ENCODE data around the gene MYOM1.

MYOM1 gene

DNA sequence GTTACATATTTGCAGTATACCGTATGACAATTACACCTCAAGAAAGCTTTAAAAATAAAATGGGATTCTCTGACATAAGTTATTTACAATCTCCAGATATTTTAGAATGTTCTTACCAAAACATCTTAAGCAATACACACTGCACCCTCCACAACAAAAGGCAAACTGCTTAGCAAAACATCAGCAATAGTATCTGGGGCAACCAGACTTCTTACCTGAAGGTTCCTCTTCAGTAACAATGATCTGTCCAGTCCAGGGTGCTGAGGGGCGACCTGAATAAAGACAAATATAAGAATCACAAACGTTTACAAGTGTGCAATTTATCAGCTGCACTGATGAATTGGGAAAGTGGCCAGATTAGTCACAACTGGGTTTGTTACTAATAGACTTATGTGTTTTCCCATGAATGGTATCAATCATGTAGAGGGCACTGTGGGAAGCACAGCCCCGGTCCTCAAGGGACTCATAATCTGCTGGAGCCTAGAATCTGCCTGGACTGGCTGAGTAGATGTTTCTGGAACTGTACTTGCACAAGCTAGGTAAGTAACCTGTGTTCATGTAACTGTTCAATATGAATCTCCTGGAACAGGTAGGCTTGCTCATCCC lies 70.7 kb downstream of the MYOM1 start:
- DNase-seq = no peak

DNA sequence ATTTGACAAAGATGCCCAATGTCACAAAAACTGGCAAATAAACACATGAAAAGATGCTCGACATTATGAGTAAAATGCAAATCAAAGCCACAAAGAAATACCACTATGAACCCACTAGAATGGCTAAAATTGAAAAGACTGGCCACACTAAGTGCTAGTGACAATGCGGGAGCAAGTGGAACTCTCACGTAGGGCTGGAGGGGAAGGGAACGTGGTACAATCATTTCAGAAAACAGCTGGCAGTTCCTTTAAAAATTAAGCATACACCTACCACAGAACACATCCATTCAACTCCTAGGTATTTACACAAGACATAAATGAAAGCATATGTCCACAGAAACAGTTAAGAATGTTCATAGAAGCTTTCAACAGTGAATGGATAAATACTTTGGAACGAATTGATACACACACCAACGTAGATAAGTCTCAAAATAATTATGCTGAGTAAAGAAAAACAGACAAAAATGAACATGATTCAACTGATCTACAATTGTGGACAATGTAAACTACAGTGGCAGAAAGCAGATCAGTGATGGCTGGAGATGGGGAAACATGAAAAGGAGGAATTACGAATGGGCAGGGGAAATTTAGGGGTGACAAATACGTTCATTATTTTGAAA lies 71.7 kb downstream of the MYOM1 start:
- DNase-seq = no peak

DNA sequence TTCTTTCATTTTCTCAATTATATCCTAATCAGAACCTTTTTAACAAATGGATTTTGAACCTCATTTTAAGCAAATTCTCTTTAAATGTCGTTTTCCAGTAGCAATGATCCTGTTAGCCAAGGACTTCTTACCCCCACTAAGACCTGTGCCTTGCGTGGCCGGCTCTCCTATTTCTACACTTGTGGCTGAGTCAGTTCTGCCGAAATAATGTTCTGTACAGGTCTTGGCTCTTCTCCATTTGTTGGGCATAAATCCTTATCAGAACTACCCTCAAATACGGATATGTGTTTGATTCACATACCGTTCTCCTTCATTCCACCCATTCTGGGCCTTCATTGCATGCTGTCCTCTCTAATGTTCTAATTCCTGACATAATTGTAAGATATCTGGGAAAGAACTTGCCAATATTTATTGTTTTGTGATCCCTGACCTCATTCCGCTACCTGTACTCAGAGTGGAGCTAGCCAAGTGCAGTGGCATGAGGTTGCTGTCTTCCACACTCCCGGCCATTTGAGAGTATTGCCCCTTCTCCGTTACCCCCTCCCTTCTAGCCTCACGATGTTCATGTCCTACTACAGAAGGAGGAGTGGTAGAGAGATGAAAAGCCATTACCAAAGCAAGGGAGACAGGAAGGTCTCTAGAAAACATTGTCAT lies 78.7 kb downstream of the MYOM1 start:
- no peak for DNase-seq

DNA sequence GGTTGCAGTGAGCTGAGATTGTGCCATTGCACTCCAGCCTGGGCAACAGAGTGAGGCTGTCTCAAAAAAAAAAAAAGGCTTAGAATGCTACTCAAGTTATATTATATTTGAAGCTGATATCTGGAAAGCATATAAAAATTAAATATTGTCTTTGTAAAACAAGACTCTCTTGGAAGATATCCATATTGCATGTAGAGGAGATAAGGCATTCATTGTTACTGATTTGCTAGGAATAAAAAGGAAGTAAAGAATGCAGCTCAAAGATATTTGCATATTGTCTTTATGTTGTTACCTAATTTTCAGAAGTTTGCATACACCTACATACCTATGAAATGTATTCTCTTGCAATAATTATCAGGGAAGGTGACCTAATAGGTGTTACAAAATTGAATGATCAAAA lies 79.4 kb downstream of the MYOM1 start:
- DNase-seq = no peak

DNA sequence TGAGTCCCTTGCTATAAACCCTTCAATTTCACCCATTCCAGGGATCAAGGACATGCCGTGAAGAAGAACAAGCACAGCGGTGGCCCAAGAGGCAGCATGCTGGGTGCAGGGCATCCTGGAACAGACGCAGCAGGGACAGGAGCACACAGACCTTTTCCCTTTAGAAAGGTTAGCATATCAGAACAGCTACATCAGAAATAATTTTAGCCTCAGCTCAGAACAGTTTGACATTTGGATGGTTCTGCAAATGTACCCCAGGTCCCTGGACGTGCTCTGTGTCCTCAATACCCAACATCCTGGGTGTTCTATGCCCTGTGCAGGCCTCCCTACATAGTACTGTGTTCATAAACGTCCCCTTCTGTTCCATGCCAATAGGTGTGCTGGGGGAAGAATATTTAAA lies 80.4 kb downstream of the MYOM1 start:
- DNase-seq = no peak

DNA sequence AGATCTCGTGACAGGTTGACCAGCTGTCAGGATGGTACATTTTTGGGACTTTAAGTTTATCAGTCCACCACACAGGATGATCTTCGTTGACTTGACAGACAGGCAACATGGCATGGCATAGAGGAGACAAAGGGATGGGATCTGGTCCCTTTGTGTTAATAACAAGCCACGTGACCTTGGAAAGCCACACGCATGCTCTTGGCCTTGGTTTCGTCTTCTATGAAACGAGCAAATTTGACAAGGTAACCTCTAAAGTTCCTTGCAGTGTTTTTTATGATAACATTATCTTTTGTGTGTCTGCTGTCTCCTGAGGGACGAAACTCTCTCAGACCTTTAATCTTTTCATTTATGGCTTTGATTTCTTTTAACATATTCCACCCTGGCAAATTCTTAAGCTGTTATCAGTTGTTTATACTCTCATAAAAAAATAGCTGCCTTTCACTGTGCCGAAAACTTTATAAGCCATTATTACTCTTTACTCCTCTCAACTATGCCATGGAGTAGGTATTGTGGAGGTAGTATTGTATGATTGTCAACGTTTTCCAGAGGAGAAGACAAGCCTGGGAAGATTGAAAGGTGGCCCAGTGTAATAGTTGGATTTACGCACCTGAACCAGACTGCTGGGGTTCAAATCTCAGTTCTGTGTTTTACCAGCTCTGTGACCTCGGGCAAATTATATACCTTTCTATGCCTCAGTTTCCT lies 81.3 kb downstream of the MYOM1 start:
- no peak for DNase-seq

DNA sequence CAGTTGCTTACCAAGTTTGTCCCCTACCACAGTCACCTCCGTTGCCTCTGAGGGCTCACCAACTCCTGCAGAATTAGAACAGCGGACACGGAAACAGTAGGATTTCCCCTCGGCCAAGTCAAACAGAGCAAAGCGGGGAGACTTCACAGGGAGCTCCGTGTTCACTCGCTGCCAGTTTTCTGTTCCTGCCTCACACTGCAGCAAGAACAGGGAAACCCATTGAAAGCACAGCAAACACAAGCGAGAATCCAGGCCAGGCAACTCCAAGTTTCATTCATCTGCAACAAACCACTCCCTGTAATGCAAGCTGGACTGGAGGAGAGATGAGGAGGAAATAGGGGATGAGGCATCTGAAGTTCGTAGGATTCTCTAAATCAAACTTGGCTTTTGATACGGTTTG lies 84.2 kb downstream of the MYOM1 start:
- no peak for DNase-seq

DNA sequence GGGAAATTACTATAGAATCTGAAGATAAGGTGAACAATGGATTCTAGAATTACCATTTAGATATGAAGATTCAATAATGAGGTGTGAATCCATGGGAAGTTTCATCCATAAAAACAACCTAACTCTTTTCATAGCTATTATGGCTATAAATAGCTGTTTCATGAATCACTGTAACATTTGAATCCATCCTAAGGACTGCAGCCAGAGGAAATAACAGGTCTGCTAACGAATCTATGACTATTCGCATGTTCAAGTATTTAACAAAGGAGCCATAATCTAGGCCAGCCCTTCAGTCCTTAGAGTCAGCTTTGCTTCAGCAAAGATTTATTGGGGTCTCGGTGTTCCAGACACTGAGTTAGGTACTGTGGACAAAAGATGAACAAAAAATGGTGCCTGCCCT lies 87.1 kb downstream of the MYOM1 start:
- no peak for DNase-seq

DNA sequence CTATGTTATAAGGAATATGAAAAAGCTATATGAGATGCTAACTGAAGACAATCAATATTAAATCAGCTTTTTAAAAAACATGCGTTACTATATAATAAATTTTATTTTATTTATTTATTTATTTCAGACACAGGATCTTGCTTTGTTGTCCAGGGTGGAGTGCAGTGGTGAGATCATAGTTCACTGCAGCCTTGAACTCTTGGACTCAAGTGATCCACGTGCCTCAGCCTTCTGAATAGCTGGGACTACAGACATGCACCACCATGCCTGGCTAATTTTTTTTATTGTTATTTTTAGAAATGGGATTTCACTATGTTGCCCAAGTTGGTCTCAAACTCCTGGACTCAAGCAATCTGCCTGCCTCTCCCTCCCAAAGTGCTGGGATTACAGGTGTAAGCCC lies 89.4 kb downstream of the MYOM1 start:
- DNase-seq = no peak

DNA sequence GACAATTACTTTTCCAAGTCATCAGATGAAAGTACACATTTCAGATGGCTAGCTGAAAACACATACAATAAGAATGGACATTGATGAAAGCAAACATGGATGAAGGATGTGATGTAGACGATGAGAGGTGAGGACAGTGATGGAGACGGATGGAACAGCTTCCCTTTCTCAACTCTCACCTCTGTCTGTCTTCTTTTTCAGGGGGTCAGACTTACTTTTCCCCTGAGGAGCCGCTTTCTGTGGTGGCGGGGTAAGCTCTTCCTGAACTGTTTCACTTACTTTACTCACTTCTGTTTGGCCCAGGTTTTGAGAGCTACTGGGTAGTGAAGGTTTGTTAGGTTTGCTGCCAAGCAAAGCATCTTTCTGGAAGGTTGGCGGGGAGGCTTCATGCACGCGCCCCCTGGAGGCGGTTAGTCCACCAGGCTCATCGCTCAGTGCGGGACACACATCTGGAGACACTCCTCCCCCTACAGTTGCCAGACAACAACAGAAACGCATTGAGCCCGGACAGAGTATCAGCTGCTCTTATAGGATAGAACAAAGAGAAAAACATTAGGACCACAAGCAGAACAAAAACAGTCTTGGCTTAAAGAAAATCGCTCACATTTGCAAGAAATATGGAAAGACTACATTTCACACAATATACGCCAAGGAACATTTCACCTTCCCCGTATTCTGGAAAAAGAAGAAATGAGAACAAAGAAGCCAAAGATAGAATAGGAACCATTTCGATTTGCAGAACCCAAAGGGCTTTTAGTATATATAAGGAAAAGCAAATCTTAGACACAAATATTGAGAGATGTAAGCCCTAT lies 90.5 kb downstream of the MYOM1 start:
- peak; percentile 73 for DNase-seq

DNA sequence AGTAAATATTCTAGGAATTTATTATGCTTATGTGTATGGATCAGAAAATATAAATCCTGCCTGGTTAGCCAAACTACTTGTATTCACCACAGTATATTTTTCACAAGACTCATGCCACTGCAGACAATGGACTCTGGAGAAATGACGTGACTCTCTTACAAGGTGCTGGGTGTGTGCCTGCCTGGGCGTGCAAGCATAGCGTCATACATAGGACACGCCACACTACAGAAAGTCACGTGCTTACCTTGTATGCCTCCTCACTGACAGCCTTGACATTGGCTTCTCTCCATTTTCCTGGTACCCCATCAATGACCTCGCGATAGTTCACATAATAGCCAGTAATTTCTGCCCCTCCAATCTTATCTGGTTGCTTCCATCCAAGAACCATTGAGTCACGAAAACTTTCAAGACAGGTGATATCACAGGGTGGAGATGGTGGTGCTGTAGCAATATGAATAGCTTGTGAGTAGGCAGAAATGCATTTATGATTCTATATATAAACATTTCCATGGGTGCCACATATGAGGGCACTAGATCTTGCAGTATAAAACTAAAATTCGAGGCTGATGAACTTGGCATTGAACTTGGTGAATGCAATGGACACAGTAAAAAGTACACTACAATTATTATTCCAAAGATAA lies 93.2 kb downstream of the MYOM1 start:
- no peak for DNase-seq

DNA sequence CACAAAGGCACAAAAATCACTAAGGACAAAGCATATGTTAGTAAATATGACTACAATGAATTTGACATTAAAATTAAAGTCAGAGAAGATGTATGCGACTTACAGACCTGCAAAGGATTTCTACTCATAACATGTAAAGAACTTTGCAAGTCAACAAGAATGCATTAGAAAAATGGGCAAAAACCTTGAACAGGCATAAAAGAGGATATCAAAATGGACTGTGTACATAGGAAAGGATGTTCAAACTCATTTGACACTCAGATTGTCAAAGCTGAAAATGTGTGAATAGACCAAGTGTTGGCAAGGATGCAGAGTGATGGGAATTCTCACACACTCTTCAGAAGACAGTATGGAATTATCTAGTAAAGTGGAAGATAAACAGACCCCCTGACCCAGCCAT lies 94.9 kb downstream of the MYOM1 start:
- no peak for DNase-seq

DNA sequence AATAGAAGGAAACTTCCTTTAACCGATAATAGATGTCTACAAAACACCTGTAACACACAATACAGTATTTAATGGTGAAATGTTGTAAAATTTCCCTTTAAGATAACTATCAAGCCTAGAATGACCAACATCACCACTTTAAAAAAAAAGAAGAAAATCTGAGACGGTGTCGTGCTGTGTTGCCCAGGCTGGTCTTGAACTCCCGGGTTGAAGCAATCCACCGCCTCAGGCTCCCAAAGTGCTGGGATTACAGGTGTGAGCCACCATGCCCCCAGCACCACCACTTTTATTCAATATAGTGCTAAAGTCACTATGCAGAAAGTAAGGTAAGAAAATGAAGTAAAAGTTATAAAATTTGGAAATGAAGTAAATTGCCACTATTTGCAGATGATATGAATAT lies 96.9 kb downstream of the MYOM1 start:
- DNase-seq = no peak

DNA sequence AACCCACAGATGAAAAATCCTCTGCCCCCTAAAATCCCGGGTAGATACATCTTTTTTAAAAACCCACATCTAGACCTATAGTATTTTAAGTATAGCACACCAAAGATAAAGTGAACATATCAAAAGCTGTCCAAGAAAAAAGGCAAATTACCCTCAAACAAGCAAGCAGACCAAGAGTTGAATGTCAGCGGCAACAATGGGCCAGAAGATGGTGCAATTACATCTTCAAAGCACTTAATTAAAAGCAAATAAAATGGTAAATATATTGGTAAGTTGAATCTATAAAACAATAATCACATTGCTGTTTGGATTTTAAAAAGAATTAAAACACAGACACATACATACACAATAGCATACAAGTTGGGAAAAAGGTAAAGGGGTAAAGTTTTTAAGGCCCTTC lies 98.5 kb downstream of the MYOM1 start:
- no peak for DNase-seq

DNA sequence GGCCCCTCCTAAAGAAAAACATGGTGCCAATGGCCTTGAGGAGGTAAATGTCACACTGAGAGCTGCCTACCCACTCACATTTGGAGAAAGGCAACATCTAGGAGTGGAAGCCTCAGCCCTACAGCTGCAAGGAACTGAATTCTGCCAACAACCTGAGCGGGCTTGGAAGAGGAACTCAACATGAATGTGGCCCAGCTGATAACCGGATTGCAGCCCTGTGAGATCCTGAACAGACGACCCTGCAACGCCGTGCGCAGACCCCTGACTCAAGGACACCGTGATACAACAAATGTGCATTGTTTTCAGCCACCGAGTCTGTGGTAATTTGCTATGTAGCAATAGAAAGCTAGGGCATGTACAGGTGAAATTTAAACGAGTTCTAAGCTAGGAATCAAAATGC lies 99.4 kb downstream of the MYOM1 start:
- no peak for DNase-seq

DNA sequence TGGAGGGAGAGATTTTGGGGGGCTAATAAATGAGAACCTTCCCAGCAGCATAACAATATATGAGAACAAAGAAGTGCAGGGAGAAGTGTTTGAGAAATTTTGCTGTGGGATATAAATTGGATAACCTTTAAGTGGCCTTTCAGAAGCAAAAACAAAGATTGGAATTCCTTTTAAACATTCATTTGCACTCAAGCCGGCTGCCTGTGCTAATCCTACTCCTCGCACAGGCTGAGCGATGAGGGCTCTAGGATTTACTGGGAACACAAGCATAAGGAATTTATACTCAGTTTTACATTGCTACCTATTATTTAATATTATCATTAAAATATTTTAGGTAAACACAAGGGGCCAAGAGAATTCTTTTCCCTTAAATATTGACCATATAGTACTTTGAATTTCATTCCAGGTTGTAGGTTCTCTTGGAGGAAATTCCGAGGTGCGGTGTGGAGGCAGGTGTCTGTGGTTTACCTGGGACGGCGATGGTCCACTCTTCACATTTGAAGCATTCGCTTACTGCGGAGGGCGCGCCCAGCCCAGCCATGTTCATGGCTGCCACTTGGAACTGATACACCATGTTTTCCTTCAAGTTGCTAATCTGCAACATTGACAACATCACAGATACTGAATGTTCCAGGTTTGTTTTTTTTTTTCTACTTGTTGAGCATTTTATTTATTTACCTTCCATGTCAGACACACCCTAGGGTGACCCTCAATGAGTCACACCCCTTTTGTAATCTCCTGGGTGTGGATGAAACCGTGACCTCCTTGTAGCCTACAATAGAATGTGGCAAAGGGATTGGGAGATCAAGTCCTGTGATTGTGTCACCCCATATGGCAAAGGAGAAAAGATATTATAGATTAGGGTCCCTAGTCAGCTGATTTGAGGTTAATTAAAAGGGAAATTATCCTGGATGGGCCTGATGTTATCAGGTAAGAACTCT lies 100.1 kb downstream of the MYOM1 start:
- DNase-seq = no peak

DNA sequence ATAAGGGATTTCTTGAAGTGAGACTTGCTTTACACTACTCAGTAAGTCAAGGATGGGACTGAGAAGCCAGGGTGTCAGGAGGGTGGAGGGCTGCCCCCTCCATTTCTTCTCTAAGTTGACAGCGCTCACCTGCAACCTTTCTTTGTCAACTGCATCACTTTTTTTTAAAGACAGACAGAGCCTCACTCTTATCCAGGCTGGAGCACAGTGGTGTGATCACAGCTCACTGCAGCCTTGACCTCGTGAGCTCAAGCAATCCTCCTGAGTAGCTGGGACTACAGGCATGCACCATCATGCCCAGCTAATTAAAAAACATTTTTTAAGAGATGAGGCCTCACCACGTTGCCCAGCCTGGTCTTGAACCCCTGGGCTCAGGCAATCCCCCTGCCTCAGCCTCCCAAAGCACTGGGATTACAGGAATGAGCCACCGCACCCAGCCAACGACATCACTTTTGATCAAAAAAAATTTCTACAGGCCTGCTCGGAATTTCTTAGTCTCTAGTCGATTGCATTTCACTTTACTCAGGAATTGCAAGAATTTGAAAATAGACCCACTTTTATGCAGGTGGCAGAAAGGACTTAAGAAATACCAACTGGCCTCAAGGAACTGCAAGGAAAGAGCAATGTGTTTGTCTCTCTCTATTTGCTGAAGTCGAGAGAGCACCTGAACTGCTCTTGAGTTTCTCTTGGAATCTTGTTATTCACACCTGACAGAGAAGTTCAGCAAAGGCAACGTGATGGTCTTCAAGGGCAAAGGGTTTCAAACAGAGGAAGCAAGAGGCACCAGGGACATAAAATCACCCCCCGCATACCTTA lies 101.4 kb downstream of the MYOM1 start:
- no peak for DNase-seq

DNA sequence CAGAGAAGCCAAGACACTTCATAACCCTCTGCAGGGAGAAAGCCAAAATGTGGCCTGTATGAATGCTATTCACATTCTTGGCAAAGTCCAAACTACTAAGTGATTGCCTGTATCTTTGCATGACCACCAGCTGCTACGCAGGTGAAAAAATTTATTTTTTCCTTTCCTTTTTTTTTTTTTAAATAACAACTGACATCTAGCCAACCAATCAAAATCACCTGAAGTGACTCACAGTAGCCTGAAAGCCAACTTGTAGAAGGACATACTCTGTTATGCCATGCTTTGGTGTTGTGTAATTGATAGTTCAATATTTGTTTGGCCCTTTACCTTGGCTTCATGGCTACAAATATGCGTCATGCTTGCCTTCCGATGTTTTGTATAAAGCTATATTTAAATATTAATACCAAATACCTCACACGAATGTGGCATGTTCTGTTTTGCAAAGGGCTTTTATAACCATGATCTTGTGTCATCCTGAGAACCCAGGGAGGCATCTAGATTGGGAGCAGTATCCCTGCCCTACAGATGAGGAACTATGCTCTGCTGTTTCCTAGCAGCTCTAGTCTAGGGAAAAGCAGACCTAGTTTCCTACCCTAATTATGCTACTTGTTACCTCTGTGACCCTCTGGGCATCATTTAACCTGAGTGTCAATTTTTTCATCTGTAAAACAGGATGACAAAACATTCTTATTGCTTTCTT lies 102.1 kb downstream of the MYOM1 start:
- no peak for DNase-seq

DNA sequence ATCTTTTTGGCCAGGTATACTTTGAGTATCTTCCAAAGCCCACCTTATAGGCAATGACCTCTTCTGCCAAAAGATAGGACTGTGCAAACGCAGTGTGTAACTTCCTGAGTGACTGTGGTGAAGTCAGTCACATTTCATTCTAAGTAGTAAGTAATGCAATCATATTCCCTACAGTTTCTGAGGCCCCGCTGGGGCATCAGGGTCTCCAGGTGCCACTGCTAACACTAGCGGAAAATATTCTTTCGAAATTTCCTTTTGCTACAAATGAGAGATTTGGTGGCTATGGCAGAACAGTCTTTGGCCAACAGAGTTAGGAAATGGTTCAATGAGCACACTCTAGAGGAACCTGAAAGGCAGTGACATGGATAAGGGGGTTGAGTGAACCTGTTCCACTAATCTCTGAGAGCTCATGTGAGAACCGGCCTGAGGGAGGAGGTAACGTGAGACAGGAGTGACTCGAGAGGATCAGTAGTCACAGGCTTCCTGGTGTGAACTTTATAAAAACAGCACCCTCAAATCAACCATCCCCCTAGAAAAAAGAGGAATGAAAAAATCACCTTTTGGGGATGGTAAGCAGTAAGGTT lies 104.2 kb downstream of the MYOM1 start:
- no peak for DNase-seq

DNA sequence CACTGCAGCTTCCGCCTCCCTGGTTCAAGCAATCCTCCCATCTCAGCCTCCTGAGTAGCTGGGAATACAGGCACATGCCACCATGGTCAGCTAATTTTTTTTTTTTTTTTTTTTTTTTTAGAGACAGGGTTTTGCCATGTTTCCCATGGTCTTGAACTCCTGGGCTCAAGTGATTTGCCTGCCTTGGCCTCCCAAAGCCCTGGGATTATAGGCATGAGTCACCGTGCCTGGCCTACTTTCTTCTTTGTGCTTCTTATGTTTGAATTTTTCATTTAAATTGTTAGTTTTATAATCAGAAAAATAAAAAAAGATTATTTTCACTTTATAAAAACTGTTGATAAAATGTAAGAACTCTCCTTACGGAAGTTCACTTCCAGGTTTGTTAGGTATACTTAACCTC lies 105.3 kb downstream of the MYOM1 start:
- DNase-seq = no peak

Data from retina (tissue), 1 donor.